Sigmoid colon (tissue), 4 donors: ENCODE measurements around the gene ADD2.

Experiments
- CTCF ChIP-seq, 4 experiments: fragments of 450-650 bp in 3 of 4; fragments of 200-600 bp in 1 of 4; IDR thresholded peaks; one replicate each; pipeline ENCODE4 v1.5.1; 2016 to 2019; ENCODE audit warnings: antibody characterized with exemption in 4 of 4, mild to moderate bottlenecking in 3 of 4, moderate library complexity in 2 of 4
- EP300 ChIP-seq, 4 donors: sonication (generic); formaldehyde crosslinking; IDR thresholded peaks; one replicate each; pipeline ENCODE4 v1.6.1; 2017; ENCODE audit warnings: antibody characterized with exemption in 4 of 4
- POLR2A ChIP-seq, 2 donors: fragments of 450-650 bp; IDR thresholded peaks; one replicate each; pipeline ENCODE4 v1.6.1; 2016; ENCODE audit warnings: antibody characterized with exemption in 2 of 2, mild to moderate bottlenecking in 2 of 2, moderate library complexity in 2 of 2
- POLR2AphosphoS5 ChIP-seq, 4 donors: sonication (generic); formaldehyde crosslinking; IDR thresholded peaks; one replicate each; pipeline ENCODE4 v1.6.1; 2017; ENCODE audit warnings: antibody characterized with exemption in 4 of 4

- no peak for TF ChIP-seq CTCF (IDR thresholded peaks at IDR 0.05)
- TF ChIP-seq POLR2A (IDR thresholded peaks at IDR 0.05): no peak
- no peak for TF ChIP-seq EP300 (IDR thresholded peaks at IDR 0.05)
- no peak for TF ChIP-seq POLR2AphosphoS5 (IDR thresholded peaks at IDR 0.05)
Measured at GRCh38 chr2:70651014-70651413, 117.0 kb downstream of the ADD2 start.
